ENCODE data around the gene CNOT11. TPM values are rescaled to one million over a fixed set of nuclear protein-coding genes. Genes with fewer than 3 reads are reported as not detected.
"Not testable (repeated sequence)": the region's sequence is repeated elsewhere in the genome, so short reads cannot be mapped to it uniquely, and the experiment has no call there.

CNOT11 gene
- polyA plus RNA-seq, 1 experiment = 63.0 TPM

DNA sequence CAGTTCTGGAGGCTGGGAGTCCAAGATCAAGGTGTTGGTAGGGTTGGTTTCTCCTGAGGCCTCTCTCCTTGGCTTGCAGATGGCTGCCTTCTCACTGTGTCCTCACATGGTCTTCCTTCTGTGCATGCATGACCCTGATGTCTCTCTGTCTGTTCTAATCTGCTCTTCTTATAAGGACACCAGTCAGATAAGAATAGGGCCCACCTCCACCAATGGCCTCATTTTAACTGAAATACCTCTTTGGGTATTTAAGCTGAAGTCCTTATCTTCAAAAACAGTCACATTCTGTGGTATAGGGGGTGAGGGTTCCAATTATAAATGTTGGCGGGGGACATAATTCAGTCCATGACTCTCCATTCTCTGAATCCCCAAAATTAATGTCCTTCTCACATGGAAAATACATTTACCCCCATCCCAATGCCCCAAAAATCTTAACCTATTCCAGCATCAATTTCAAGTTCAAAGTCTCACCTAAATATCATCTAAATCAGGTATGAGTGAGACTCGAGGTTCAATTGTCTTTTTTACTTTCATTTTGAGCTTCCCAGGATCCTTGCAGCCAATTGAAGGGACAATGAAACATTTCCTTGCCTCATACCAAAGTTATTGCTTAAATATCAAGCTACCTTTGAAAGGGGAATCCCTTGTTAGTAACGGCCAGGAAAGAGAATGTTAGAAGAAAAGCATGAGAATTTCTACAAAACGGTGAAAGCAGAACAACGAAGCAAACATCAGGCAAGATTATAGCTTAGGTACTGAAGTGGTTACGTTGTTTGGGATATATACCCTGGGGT is 20.6 kb upstream of the CNOT11 start:
- no peak for TF ChIP-seq CTCF (IDR thresholded peaks at IDR 0.05; ENCODE audit: insufficient read depth, low read depth, low read length)
- ChIA-PET CTCF (interaction anchor here (0.8 to 3.3 kb wide), 5 partner anchors 8 to 36 kb away, joined by 3 to 18 read pairs (median 4); no protein-coding TSS in a partner anchor), POLR2A (no interaction called here)
- no peak overlapping the region for H3K4me3 ChIP-seq (ENCODE audit: low read depth, low read length)
- H3K36me3 ChIP-seq (ENCODE audit: control insufficient read depth, insufficient read depth, low read length) = no peaks in the 10 kb centered on the region
- no peaks in the 10 kb centered on the region for H3K27me3 ChIP-seq (ENCODE audit: control insufficient read depth, insufficient read depth, low read length)
- no peak for DNase-seq (ENCODE audit: low read depth)

DNA sequence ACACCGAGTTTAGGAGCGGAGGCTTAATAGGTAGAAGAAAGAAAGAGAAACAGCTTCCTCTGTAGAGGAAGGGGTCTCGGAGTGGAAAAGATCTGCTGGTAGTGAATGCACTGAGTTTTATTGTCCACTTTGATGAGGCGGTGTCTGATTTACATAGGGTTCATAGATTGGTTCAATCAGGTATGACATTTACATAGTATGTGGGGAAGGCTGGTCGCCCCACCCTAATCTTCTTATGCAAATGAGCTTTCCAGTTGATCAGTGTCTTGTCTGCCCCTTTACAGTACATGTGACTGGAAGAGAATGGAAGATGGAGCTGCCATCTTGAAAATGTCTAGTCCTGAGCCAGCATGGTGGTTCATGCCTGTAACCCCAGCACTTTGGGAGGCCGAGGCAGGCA is 19.9 kb upstream of the CNOT11 start:
- H3K27me3 ChIP-seq (ENCODE audit: control insufficient read depth, insufficient read depth, low read length) = no peaks in the 10 kb centered on the region
- no peak overlapping the region for H3K4me3 ChIP-seq (ENCODE audit: low read depth, low read length)
- ChIA-PET CTCF (interaction anchor here (0.8 to 3.3 kb wide), 5 partner anchors 8 to 37 kb away, joined by 3 to 18 read pairs (median 4); no protein-coding TSS in a partner anchor), POLR2A (no interaction called here)
- DNase-seq (ENCODE audit: low read depth) = no peak
- TF ChIP-seq CTCF (IDR thresholded peaks at IDR 0.05; ENCODE audit: insufficient read depth, low read depth, low read length) = no peak
- H3K36me3 ChIP-seq (ENCODE audit: control insufficient read depth, insufficient read depth, low read length) = no peaks in the 10 kb centered on the region

DNA sequence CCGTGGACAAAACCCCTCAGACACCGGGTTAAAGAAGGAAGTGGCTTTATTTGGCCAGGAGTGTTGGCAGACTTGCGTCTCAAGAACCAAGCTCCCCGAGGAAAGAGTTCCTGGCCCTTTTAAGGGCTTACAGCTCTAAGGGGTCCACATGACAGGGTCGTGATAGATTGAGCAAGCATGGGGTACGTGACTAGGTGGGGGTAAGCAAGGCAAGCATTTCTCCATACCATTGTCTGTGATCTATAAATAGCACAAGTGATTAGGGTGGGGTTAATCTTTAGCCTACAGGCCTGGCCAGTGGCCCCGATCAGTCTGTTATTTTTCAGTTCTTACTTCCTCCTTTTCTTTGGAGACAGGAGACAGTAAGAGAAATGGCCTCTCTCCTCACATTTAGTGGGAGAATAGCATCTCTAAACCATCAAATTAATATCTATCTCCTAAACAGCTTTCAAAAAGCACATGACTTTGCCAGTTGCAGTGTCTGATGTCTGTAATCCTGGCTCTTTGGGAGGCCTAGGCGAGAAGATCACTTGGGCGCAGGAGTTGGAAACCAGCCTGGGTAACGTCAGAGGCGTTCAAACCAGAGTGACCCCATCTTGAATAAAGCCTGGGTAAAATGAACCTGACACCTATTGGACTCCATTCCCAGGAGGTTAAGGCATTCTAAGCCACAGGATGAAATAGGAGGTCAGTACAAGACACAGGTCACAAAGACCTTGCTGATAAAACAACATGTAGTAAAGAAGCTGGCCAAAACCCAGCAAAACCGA is 18.3 kb upstream of the CNOT11 start:
- POLR2A ChIA-PET = no interaction called here
- Histone ChIP-seq H3K27me3 (ENCODE audit: control insufficient read depth, insufficient read depth, low read length) (no peaks in the 10 kb centered on the region), H3K36me3 (ENCODE audit: control insufficient read depth, insufficient read depth, low read length) (no peaks in the 10 kb centered on the region), H3K4me3 (ENCODE audit: low read depth, low read length) (no peak overlapping the region)
- TF ChIP-seq CTCF (IDR thresholded peaks at IDR 0.05; ENCODE audit: insufficient read depth, low read depth, low read length) = no peak
- no peak for DNase-seq (ENCODE audit: low read depth)
- CTCF ChIA-PET = interaction anchor here (0.6 to 1.0 kb wide), 2 partner anchors 13 to 46 kb away, joined by 3 read pairs; no protein-coding TSS in a partner anchor

DNA sequence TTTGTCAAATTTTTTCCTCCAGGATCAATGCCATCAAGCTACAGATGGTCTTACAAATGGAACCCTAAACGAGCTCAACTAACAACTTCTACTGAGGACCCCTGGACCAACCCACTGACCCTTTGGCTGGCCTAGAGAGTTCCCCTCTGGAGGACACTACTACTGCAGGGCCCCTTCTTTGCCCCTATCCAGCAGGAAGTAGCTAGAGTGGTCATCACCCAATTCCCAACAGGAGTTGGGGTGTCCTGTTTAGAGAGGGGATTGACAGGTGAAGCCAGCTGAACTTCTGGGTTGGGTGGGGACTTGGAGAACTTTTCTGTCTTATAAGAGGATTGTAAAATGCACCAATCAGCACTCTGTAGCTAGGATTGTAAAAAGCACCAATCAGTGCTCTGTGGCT is 16.7 kb upstream of the CNOT11 start:
- H3K36me3 ChIP-seq (ENCODE audit: control insufficient read depth, insufficient read depth, low read length); H3K27me3 ChIP-seq (ENCODE audit: control insufficient read depth, insufficient read depth, low read length); POLR2A ChIA-PET; H3K4me3 ChIP-seq (ENCODE audit: low read depth, low read length); DNase-seq (ENCODE audit: low read depth): not testable (repeated sequence)
- CTCF ChIA-PET = interaction anchor here (1.2 kb wide), 1 partner anchor 16 kb away, joined by 3 read pairs; the partner anchor contains the start of gene CNOT11

DNA sequence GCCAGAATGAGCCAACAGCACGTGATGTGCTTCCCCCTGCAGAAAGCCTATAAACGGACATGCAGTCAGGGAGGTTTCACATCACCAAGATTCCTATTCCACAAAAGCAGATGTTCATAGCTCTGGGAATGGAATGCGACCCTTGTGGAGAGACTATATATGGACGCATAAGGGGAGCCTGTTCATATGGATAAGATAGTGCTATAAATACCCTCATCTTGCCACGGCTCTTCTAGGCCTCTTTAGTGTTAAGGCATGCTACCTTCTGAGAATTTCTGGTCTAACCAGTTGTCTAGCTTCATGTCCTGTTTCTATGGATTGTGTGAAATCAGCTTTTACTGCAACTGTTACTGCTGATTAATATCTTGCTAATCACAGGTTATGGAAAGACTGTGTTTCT is 14.7 kb upstream of the CNOT11 start:
- POLR2A ChIA-PET; DNase-seq (ENCODE audit: low read depth): not testable (repeated sequence)
- CTCF ChIA-PET = interaction anchor here (1.2 to 1.7 kb wide), 2 partner anchors 11 to 49 kb away, joined by 3 to 4 read pairs; no protein-coding TSS in a partner anchor

More for the DNA sequence above, 14.7 kb upstream of the CNOT11 start:
- H3K4me3 ChIP-seq (ENCODE audit: low read depth, low read length); H3K36me3 ChIP-seq (ENCODE audit: control insufficient read depth, insufficient read depth, low read length); H3K27me3 ChIP-seq (ENCODE audit: control insufficient read depth, insufficient read depth, low read length): not testable (repeated sequence)

All from BJ (cell line).